ENCODE measurements around the gene HSPA2. TPM values are rescaled to one million over a fixed set of nuclear protein-coding genes. Genes with fewer than 3 reads are reported as not detected.
"Not testable (repeated sequence)": the region's sequence is repeated elsewhere in the genome, so short reads cannot be mapped to it uniquely, and the experiment has no call there.

HSPA2 gene
- total and polyA plus RNA-seq, 4 donors, result 6.9 to 20.5 (median 11.4) TPM

GRCh38 chr14:64515053-64515452, 25.5 kb upstream of the HSPA2 start:
- TF ChIP-seq CTCF (IDR thresholded peaks at IDR 0.05; ENCODE audit: control extremely low read depth, extremely low read depth), result no peak
- Histone ChIP-seq H3K27ac (ENCODE audit: low read depth in 1 of 2, low read length in 1 of 2) (no peak overlapping the region), H3K36me3 (ENCODE audit: control insufficient read depth in 4 of 4, insufficient read depth in 4 of 4, low read length in 4 of 4) (peaks cover 0 to 2% (median 0%) of the 10 kb centered on the region in 4 donors), H3K9ac (ENCODE audit: insufficient read depth in 1 of 2, low read length in 2 of 2) (no peak overlapping the region), H3K4me3 (no peak overlapping the region), H3K27me3 (ENCODE audit: control insufficient read depth in 3 of 3, insufficient read depth in 3 of 3, low read length in 2 of 3) (no peaks in the 10 kb centered on the region), H3K4me1 (ENCODE audit: control insufficient read depth in 5 of 5, insufficient read depth in 5 of 5, low read length in 5 of 5) (peaks cover 0 to 19% (median 0%) of the 10 kb centered on the region in 5 donors), H3K9me3 (ENCODE audit: control insufficient read depth in 4 of 4, insufficient read depth in 3 of 4, low read length in 3 of 4) (no peaks in the 10 kb centered on the region)
- ATAC-seq (ENCODE audit: insufficient read depth, low FRiP score) (no peak), DNase-seq (peak in 1 of 3 donors; percentile 27)
- 51 to 74% methylated on average over 1 of the region's 1 CpG for WGBS, 2 donors

- H3K4me1 ChIP-seq (ENCODE audit: control insufficient read depth in 5 of 5, insufficient read depth in 5 of 5, low read length in 5 of 5), result peaks cover 0 to 10% (median 0%) of the 10 kb centered on the region in 5 donors
- no peak for DNase-seq
- WGBS, 2 donors, result 73 to 88% methylated on average over 1 of the region's 1 CpG
- no peak overlapping the region for H3K27ac ChIP-seq (ENCODE audit: low read depth in 1 of 2, low read length in 1 of 2)
- no peaks in the 10 kb centered on the region for H3K27me3 ChIP-seq (ENCODE audit: control insufficient read depth in 3 of 3, insufficient read depth in 3 of 3, low read length in 2 of 3)
- peaks cover 0 to 7% (median 5%) of the 10 kb centered on the region in 4 donors for H3K36me3 ChIP-seq (ENCODE audit: control insufficient read depth in 4 of 4, insufficient read depth in 4 of 4, low read length in 4 of 4)
- H3K4me3 ChIP-seq, result no peak overlapping the region
- H3K9me3 ChIP-seq (ENCODE audit: control insufficient read depth in 4 of 4, insufficient read depth in 3 of 4, low read length in 3 of 4), result no peaks in the 10 kb centered on the region
- no peak for TF ChIP-seq CTCF (IDR thresholded peaks at IDR 0.05; ENCODE audit: control extremely low read depth, extremely low read depth)
- H3K9ac ChIP-seq (ENCODE audit: insufficient read depth in 1 of 2, low read length in 2 of 2), result no peak overlapping the region
- ATAC-seq (ENCODE audit: insufficient read depth, low FRiP score), result no peak
Observed at GRCh38 chr14:64516969-64517368, 23.6 kb upstream of the HSPA2 start.

GRCh38 chr14:64517667-64518066, 22.9 kb upstream of the HSPA2 start:
- DNase-seq; H3K27me3 ChIP-seq (ENCODE audit: control insufficient read depth in 3 of 3, insufficient read depth in 3 of 3, low read length in 2 of 3); H3K4me3 ChIP-seq; H3K27ac ChIP-seq (ENCODE audit: low read depth in 1 of 2, low read length in 1 of 2); H3K9ac ChIP-seq (ENCODE audit: insufficient read depth in 1 of 2, low read length in 2 of 2); ATAC-seq (ENCODE audit: insufficient read depth, low FRiP score); H3K9me3 ChIP-seq (ENCODE audit: control insufficient read depth in 4 of 4, insufficient read depth in 3 of 4, low read length in 3 of 4): not testable (repeated sequence)
- 78 to 93% methylated on average over 6 of the region's 6 CpGs for WGBS, 2 donors
- peaks cover 0 to 10% (median 0%) of the 10 kb centered on the region in 5 donors for H3K4me1 ChIP-seq (ENCODE audit: control insufficient read depth in 5 of 5, insufficient read depth in 5 of 5, low read length in 5 of 5)
- H3K36me3 ChIP-seq (ENCODE audit: control insufficient read depth in 4 of 4, insufficient read depth in 4 of 4, low read length in 4 of 4), result peaks cover 2 to 12% (median 11%) of the 10 kb centered on the region in 4 donors

- peaks cover 0 to 10% (median 0%) of the 10 kb centered on the region in 5 donors for H3K4me1 ChIP-seq (ENCODE audit: control insufficient read depth in 5 of 5, insufficient read depth in 5 of 5, low read length in 5 of 5)
- ATAC-seq (ENCODE audit: insufficient read depth, low FRiP score) (no peak), DNase-seq (no peak)
- no peaks in the 10 kb centered on the region for H3K9me3 ChIP-seq (ENCODE audit: control insufficient read depth in 4 of 4, insufficient read depth in 3 of 4, low read length in 3 of 4)
- TF ChIP-seq CTCF (IDR thresholded peaks at IDR 0.05; ENCODE audit: control extremely low read depth, extremely low read depth), result no peak
- H3K36me3 ChIP-seq (ENCODE audit: control insufficient read depth in 4 of 4, insufficient read depth in 4 of 4, low read length in 4 of 4), result peaks cover 4 to 17% (median 14%) of the 10 kb centered on the region in 4 donors
- H3K27me3 ChIP-seq (ENCODE audit: control insufficient read depth in 3 of 3, insufficient read depth in 3 of 3, low read length in 2 of 3), result no peaks in the 10 kb centered on the region
- H3K4me3 ChIP-seq, result no peak overlapping the region
- no peak overlapping the region for H3K9ac ChIP-seq (ENCODE audit: insufficient read depth in 1 of 2, low read length in 2 of 2)
- 55 to 90% methylated on average over 4 of the region's 4 CpGs for WGBS, 2 donors
- no peak overlapping the region for H3K27ac ChIP-seq (ENCODE audit: low read depth in 1 of 2, low read length in 1 of 2)
Observed at GRCh38 chr14:64518229-64518628, 22.3 kb upstream of the HSPA2 start.
